Activated CD8-positive, alpha-beta T cell treated with anti-CD3 and anti-CD28 coated beads for 36 hours (primary cell): Measurements from ENCODE around the gene EXOSC6. TPM values are rescaled to one million over a fixed set of nuclear protein-coding genes. Genes with fewer than 3 reads are reported as not detected.

Experiments used
- total RNA-seq, 2 experiments: library from RNA; stranded (reverse); gene quantifications; one replicate each; pipeline ENCODE4 v1.2.3, GENCODE V29; 2021

EXOSC6 gene
- total RNA-seq, 2 experiments from 2014 or later = 23.6 to 25.0 TPM

Other genes starting within 250 kb of the EXOSC6 start
- gene PDPR, start 137.6 kb downstream of the EXOSC6 start, total RNA-seq = 10 to 100 TPM; 19.5 to 19.7 TPM
- gene CLEC18C, start 78.2 kb downstream of the EXOSC6 start, total RNA-seq = not detected
- 100 to 1,000 TPM; 160 to 162 TPM for gene AARS1, start 37.6 kb upstream of the EXOSC6 start, total RNA-seq
- gene DDX19B, start 47.2 kb upstream of the EXOSC6 start, total RNA-seq = 10 to 100 TPM; 34.8 to 42.2 TPM
- 10 to 100 TPM; 45.5 to 47.2 TPM for gene DDX19A, start 95.0 kb upstream of the EXOSC6 start, total RNA-seq
- gene ST3GAL2, start 187.2 kb upstream of the EXOSC6 start, total RNA-seq = 10 to 100 TPM; 13.2 to 19.0 TPM
- gene FCSK, start 202.7 kb upstream of the EXOSC6 start, total RNA-seq = 10 to 100 TPM; 11.0 to 11.1 TPM